Upper lobe of right lung (tissue), 1 donor: Measurements from ENCODE around the gene STOX2. TPM values are rescaled to one million over a fixed set of nuclear protein-coding genes. Genes with fewer than 3 reads are reported as not detected.

Experiments used
- ATAC-seq: fragments of 200-7000 bp; cut with Tn5 transposase; one replicate; pipeline ENCODE4 v1.9.1; 2020; ENCODE audit warnings: mild to moderate bottlenecking, moderate library complexity
- DNase-seq: peaks from one replicate; pipeline ENCODE4 v3.0.0-alpha.2; 2020
- H3K27ac ChIP-seq: fragments of 200-600 bp; one replicate; pipeline ENCODE4 v1.8.0; 2022
- H3K27me3 ChIP-seq: fragments of 200-600 bp; one replicate; pipeline ENCODE4 v1.8.0; 2022; ENCODE audit warnings: mild to moderate bottlenecking
- H3K36me3 ChIP-seq: fragments of 200-600 bp; one replicate; pipeline ENCODE4 v1.8.0; 2022
- H3K4me1 ChIP-seq: fragments of 200-600 bp; one replicate; pipeline ENCODE4 v1.8.0; 2022
- H3K4me3 ChIP-seq: fragments of 200-600 bp; one replicate; pipeline ENCODE4 v1.8.0; 2022; ENCODE audit warnings: mild to moderate bottlenecking
- H3K9me3 ChIP-seq: fragments of 200-600 bp; one replicate; pipeline ENCODE4 v1.8.0; 2022
- intact Hi-C: fragments of 100-400 bp; cut with DNase I; formaldehyde crosslinking; loops from one replicate; pipeline ENCODE4 v1.11.0; 2022
- total RNA-seq: library from RNA; stranded (reverse); fragmentation: NEBNext Ultra II Directional; extraction: Animal tissue kit (Norgen Biotek cat#: 25700); gene quantifications from one replicate; pipeline ENCODE4 v1.2.1, GENCODE V29; 2021
- TF ChIP-seq, protein P1 (sequence below): fragments of 200-600 bp; IDR thresholded peaks from one replicate; pipeline ENCODE4 v1.8.0; 2022; ENCODE audit warnings: antibody characterized with exemption
- donor health status: DM: no; HTN: yes; CAD: no; lungs with severe emphysema.

Gene STOX2
- total RNA-seq, 1 donor from 2014 or later = 12.9 TPM

DNA sequence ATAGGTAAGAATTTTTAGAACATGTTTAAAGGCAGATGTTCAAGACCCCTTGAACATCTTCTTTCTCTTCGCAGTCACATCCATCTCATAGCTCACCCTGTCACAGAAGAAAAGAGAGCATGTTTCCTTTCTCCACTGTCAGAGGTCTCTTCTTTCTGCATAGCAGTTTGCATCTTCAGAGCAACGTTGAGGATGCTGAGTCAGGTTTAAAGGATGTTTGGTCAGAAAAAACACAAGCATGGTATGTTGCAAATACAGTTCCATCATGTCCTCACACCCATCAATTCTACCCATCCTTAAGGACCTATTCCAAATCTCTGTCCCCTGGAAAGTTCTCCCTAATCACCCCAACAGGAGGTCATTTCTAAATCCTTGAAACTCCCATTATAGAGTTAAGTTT is 84.8 kb downstream of the STOX2 start:
- TF ChIP-seq, protein P1, sequence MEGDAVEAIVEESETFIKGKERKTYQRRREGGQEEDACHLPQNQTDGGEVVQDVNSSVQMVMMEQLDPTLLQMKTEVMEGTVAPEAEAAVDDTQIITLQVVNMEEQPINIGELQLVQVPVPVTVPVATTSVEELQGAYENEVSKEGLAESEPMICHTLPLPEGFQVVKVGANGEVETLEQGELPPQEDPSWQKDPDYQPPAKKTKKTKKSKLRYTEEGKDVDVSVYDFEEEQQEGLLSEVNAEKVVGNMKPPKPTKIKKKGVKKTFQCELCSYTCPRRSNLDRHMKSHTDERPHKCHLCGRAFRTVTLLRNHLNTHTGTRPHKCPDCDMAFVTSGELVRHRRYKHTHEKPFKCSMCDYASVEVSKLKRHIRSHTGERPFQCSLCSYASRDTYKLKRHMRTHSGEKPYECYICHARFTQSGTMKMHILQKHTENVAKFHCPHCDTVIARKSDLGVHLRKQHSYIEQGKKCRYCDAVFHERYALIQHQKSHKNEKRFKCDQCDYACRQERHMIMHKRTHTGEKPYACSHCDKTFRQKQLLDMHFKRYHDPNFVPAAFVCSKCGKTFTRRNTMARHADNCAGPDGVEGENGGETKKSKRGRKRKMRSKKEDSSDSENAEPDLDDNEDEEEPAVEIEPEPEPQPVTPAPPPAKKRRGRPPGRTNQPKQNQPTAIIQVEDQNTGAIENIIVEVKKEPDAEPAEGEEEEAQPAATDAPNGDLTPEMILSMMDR = no peak
- Histone ChIP-seq H3K36me3 (no peaks in the 10 kb centered on the region), H3K9me3 (no peaks in the 10 kb centered on the region), H3K27me3 (no peaks in the 10 kb centered on the region), H3K27ac (no peak overlapping the region), H3K4me3 (no peak overlapping the region), H3K4me1 (peaks cover 12% of the 10 kb centered on the region)
- no peak for DNase-seq
- intact Hi-C loops = no loop called here
- no peak for ATAC-seq

DNA sequence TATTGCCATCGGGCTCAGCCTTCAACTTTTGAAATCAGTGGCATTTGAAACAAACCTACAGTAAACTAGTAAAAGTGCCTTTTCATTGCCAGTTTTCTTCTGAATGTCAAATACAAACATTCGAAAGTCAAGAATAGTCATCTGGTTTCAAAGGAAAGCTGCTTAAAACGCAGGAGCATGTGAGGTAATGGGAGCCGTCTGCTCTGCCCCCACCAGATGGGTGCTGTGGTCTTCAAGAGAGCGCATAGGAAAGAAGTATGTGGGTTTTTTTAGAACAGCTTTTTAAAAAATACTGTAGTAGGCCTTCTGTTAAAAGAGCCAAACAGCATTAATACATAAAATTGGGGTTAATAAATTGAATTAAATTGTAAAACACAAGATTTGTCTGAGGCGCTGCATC is 88.6 kb downstream of the STOX2 start:
- no peak for DNase-seq
- H3K9me3 ChIP-seq = no peaks in the 10 kb centered on the region
- TF ChIP-seq, protein P1 = no peak
- intact Hi-C loops = no loop called here
- H3K27me3 ChIP-seq = no peaks in the 10 kb centered on the region
- no peak for ATAC-seq
- H3K4me1 ChIP-seq = peaks cover 2% of the 10 kb centered on the region
- no peaks in the 10 kb centered on the region for H3K36me3 ChIP-seq
- H3K4me3 ChIP-seq = no peak overlapping the region
- no peak overlapping the region for H3K27ac ChIP-seq

DNA sequence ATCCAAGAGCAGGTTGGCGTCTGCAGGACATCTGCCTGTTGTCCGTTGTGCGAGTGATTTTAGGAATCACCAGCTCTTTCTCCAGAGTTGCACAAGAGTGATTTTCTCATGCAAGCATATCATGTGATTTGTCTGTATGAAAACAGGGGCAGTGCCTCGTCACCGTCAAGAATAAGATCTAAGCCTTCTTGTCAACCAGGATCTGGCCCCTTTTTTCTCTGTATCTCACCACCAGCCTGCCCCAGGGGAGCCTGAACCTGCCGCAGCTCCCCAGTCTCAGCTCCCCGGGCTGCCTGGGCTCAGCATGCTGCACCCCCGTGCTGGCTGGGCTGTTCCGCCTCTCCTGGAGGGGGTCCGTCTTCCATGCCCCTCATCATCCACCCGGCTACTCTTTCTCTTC is 90.5 kb downstream of the STOX2 start:
- intact Hi-C loops = no loop called here
- Histone ChIP-seq H3K4me1 (no peaks in the 10 kb centered on the region), H3K36me3 (no peaks in the 10 kb centered on the region), H3K9me3 (no peaks in the 10 kb centered on the region), H3K27me3 (no peaks in the 10 kb centered on the region), H3K27ac (no peak overlapping the region), H3K4me3 (peak overlapping the region; percentile 17)
- DNase-seq (no peak), ATAC-seq (no peak)
- TF ChIP-seq, protein P1 = no peak

DNA sequence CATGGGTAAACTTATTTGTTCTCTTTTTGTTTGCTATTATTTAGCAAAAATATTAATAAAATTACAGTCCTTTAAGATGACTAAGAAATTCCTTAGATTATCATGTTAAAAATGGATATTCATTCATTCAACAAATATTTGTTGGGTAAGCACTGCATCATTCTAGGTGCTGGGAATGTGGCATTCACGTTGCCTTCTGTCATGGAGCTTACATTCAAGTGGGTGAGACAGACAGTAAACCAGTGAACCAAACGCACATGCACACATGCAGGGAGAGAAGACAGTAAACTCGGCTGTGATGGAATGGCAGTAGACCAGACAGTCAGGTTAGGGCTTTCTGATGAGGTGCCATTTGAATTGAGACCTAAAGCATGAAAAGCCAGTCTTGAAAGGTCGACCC is 91.8 kb downstream of the STOX2 start:
- H3K9me3 ChIP-seq = no peaks in the 10 kb centered on the region
- no peak overlapping the region for H3K4me3 ChIP-seq
- H3K27ac ChIP-seq = no peak overlapping the region
- intact Hi-C loops = no loop called here
- TF ChIP-seq, protein P1 = no peak
- ATAC-seq (no peak), DNase-seq (no peak)
- H3K36me3 ChIP-seq = no peaks in the 10 kb centered on the region
- no peaks in the 10 kb centered on the region for H3K27me3 ChIP-seq
- H3K4me1 ChIP-seq = no peaks in the 10 kb centered on the region

DNA sequence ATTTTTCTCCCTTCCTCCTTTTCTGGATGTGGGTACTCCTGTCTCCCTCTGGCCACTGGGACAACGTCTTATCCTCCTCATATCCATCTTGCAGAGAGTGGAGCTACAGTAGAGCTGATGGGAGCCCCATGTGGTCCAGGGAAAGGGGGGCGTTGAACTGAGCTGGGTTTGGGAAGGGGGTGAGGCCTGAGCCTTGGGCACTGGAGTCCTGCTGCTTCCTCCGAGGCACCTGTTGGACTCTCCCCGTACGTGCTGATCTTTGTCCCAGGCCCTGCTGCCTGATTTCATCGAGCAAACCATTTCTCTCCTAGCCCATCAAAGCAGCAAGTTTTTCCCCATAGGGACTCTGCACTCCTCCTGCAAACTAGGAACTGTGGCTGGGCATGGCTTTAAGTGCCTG is 94.3 kb downstream of the STOX2 start:
- no peaks in the 10 kb centered on the region for H3K36me3 ChIP-seq
- no peaks in the 10 kb centered on the region for H3K9me3 ChIP-seq
- TF ChIP-seq, protein P1 = no peak
- no peaks in the 10 kb centered on the region for H3K4me1 ChIP-seq
- no peak overlapping the region for H3K27ac ChIP-seq
- DNase-seq = no peak
- intact Hi-C loops = no loop called here
- H3K27me3 ChIP-seq = no peaks in the 10 kb centered on the region
- H3K4me3 ChIP-seq = no peak overlapping the region
- no peak for ATAC-seq
